Hepatocyte (in vitro differentiated cells): ENCODE data around the gene GET3.

Source experiments
- CTCF ChIP-seq: fragments of 200-600 bp; sonication (generic); IDR thresholded peaks from 2 replicates; pipeline ENCODE4 v1.5.1; 2016; ENCODE audit warnings: antibody characterized with exemption, mild to moderate bottlenecking; ENCODE audit not compliant: poor library complexity
- EZH2 ChIP-seq: fragments of 200-600 bp; sonication (generic); IDR thresholded peaks from 2 replicates; pipeline ENCODE4 v1.6.1; 2016; ENCODE audit warnings: antibody characterized with exemption, mild to moderate bottlenecking, borderline replicate concordance

- no peak for TF ChIP-seq CTCF
- no peak for TF ChIP-seq EZH2
These were observed 46.1 kb downstream of the GET3 start for GRCh38 chr19:12783291-12783848.
